KG1 (cell line): Measurements from ENCODE around the gene OSBPL3.
"Not testable (repeated sequence)": the region's sequence is repeated elsewhere in the genome, so short reads cannot be mapped to it uniquely, and the experiment has no call there.

Experiments used
- DNase-seq: peaks from one replicate; lab custom pipeline; 2025; lab: John Stamatoyannopoulos, UW

OSBPL3 gene

DNA sequence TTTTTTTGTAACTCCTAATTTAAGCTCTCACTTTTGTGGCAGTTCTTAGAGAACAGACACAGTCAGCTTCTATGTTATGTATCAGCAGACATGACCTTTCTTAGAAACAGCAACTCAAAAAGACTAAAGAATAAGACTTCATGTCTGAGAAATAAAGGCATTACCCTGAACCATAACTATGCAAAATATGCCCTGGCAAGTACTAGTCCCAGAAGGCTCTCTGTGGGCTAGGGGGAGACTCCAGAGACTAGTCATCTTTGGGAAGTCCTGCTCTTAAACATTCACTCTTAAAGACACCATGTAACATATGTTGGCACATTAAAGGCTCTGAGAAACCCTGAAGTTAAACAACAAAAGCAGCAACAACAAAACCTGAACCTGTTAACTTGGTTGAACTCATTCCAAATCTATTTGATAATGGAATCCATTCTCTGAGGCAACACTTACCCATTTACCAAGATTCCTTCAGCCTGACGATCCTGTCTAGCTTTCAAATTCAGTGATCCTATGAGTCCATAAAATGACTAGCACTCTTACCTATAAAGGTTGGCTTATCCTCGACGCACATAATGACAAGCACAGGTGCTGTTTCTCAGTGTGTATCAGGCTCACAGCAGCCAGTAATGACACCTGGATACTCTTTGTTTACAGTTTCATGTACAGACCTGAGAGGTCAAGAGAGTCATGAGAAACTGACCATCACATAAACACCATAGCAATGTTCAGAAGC lies 62.3 kb downstream of the OSBPL3 start:
- no peak for DNase-seq

DNA sequence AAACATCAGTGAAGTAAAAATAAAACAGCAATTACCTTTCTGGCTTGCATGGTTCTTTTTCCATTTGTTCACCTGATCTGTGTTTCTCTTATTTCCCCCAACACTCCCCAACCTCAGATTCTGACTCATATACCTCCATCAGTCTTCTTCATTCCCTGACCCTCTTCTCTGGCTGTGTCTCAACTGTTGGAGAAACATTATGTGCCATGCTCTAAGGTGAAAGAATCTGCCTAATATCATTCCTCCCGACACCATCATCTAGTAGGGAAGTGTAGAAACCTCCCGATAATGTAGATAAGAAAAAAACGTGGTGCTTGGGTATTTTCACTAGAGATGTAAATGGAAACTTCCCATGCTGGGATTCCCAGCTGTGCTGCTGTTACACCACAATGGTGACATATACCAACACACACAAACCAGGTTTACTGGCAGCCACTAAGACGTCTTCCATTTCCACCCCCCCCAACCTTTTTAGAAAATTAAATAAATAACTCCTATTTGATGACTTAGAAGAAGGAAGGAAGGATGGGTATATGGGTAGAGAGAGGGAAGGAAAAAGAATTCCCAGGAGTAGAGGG lies 63.4 kb downstream of the OSBPL3 start:
- no peak for DNase-seq

DNA sequence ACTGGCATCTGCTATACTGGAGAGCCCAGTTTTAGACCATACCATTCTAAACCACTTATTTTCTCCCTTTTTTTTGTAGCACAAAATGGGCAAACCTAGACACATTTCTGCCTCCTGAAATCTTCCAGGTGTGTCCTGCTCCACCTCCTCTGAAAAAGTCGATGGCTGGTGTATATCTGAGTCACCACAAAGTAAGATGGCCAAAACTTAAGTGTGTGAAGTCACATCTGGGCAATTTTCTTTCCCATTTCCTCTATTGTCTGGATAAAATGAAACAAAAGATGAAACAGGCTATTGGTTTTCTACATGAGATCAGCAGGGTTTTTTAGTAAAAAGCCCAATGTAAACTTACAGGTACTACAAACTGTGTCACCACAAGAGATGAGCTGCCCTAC lies 65.5 kb downstream of the OSBPL3 start:
- no peak for DNase-seq

DNA sequence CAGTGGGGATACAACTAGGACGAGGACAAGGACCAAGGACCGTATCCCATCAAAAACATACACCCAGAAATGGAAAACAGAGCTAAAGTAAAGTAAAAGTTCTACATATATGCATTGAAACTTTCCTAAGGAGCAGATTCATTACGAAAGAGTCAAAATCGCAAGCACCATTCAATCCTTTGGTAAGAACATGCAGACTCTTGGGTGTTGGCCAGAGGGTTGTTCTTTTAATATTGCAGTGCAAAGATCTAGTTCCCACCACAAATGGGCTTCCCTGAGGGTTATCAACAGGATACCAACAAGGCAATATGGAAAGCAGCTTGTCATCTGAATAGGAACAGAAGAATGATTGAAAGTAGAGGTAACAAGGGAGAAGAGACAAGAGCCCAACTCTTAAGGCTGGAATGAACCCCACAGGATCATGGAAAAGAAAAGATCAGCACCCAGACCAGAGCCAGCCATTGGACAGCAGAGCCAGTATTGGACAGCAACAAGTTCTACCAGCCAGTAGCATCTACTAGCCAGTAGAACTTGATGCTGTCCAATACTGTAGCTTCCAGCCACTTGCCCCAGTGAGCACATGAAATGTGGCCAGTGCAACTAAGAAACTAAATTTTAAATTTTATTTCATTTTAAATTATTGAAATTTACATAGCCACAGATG lies 66.0 kb downstream of the OSBPL3 start:
- DNase-seq = no peak

DNA sequence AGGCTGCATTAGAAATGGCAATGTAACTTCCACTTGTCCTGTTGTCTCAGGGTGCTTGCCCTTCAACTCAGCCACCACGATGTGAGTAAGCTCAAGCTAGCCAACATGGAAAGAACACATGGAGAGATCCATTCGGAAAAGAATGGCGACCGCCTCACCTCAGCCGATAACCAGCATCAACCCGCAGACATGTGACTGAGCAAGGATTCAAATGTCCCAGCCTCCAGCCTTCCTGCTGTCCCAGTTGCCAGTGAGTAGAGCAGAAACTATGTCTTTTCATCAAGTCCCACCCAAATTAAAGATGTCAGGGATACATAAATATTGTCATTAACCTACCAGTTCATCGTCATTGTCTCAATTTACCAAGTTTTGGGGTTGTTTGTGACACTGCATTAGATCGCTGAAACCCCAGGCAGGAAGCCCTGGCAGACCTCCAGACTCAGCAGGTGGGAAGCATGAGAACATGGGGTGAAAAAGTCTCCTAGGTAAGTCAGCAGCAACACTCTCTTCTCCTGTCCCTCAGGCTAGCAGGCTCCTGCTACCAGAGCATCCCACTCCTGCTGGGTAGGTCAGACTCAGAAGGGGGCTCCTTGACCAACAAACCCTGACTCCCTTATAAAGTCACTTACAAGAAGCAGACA lies 67.0 kb downstream of the OSBPL3 start:
- no peak for DNase-seq

DNA sequence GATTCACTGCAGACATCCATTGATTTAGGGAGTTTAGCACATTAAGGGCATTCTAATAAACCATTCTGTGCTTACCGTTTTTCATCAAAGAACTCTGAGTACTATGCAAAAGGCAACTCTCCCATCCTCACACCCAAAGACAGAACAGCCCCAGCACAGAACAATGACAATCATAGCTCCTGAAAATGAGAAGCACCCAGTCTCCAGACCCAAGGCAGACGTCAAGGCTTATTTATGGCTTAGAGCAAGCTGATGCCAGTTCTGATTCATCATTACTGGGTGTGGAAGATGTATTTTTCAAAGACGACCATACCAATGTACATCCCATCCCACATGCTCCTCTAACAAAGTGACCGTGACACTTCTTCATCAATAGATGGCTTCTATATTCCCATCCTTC lies 67.6 kb downstream of the OSBPL3 start:
- DNase-seq = no peak

DNA sequence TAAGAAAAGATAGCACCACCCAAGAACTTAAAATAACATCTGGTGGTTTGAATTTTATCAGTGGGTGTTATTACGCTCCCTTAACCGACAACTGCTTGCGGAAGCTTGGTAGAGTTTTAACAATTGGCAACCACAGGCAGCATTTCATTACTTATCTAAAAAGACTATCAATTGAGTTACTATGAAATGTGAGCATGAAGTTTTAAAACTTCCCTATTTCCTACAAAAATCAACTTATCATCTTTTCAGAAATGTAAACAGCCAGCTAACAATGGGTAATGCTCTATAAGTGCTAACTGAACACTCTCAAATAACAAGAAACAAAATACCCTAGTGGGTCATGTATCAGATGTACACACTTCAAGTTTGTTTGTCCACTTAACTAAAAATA lies 68.8 kb downstream of the OSBPL3 start:
- no peak for DNase-seq

DNA sequence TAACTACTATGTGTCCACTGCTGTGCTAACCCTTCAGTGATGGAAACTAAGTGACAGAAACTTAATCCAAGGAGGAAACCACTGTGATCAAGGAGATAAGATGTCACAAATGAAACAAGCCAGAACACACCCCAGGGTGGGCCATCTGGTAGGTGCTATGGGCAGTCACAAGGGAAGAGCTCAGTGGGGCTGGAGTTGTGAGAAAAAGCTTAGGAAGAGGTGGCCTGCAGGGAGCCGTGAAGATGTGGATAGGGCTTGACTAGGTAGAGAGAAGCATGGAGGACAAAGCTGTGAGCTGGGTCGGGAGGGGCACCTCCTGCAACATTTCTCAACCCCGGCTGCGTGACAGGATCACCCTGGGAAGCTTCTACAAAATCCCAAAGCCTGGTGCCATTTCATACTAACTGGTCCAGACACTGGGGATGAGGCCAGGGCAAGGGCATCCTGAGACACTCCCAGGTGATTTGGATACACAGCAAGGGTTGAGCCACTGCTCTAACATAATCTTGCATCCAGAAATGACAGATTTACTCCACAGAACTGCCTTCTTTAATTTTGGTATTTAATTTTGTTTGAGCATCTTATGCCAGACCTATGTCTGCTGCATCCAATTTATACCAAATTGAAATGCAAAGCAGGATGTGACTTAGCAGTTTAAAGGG lies 69.3 kb downstream of the OSBPL3 start:
- DNase-seq = no peak

DNA sequence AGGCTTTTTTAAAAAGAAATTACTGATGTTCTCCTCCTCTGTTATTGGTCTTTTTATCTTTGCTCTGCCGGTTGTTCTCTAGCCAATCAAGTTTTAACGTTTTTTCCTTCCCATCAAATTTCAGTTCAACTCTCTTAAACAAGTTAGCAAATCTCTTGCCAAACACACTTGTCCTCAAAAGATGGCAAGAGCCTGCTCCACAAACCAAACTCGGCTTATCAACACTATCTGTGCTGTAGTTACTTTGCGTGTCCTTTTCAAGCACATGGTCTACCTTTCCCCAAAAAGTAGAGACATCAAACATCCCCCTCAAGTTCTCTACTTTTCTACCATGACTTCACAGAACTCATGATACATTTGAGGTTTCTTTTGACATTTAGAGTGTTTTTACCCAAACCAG lies 71.3 kb downstream of the OSBPL3 start:
- no peak for DNase-seq

DNA sequence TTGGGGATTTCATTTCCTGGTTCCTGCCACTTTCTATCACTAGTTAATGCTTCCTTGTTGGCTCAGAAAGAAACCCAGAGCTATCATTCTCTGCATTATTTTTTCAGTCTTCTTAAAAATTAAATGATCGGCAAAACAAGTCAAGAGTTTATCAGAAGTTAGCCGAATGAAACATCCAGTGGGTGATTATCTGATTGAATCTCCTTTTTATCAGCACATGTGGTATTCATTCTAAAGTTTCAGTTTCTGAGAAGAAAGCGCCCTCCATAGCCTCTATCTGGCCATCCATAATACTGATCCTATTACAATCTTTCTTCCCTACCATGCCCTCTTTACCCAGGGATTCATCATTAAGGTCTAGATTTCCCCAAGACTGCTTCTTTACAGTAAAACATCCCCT lies 71.8 kb downstream of the OSBPL3 start:
- no peak for DNase-seq

DNA sequence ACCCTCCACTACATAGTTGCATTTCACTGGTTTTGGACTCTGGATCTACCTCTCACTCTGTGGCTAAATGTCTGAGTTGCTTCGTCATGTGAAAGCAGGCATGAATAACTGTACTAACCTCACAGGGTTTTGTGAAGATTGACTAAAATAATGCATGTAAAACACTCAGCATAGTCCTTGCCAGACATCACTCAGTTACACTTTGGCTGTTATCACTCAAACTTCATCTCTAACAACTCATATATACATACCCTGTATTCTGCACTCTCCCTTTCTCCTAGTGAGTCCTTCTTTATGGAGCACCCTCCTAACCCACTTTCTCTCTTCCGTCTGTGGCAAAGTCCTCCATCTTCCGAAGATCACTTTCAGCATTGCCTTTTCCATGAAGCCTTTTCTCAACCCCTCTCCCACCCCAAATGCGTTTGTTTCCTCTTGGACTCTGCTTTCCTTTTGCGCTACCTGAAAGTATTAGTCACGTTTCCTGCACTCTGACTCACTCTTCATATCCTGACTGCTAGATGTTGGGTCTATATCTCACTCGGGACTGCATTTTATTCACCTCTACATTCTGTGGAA lies 72.6 kb downstream of the OSBPL3 start:
- no peak for DNase-seq

DNA sequence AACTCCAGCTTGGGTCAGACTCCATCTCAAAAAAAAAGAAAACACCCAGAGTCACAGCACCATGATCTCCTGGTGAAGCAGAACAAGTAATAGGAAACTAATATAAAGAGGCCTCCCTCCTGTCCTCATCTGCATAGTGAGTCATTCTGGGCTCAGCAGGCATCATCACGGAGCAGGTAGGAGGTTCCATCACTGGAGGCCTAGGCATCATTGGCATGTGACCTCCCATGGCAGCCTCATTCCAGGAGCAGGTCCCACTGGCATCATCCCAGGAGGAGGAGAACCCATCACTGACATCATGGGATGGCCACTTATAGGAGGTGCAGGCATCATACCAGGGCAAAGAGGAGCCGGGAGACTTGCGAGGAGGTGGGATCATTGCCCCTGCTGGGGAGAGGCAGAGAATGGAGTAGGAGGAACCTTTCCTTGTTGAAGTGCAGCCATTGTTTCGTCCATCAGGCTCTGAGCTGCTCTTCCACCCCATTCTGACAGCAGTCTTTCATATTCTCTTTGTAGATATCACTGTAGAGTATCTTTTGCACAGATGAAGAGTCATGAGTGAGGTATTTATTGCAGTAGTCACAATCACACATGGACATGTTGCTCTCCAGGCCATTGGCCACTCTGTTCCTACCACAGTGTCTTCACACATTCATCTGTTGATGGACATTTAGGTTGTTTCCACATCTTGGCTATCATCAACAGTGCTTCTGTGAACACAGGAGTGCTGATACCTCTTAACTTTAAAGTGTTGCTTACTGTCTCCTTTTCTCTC lies 73.8 kb downstream of the OSBPL3 start:
- no peak for DNase-seq

DNA sequence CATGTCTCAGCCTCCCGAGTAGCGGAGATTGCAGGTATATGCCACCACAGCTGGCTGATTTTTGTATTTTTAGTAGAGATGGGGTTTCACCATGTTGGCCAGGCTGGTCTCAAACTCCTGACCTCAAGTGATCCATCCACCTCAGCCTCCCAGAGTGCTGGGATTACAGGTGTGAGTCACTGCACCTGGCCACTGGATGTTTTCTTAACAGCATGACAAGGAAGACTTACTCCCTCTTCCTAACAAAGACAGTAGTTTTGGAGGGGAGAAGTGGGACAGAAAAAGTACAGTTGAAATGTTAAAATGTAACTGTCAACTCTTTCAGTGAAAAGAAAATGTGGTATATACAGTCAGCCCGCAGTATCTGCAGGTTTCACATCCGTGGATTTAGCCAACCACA lies 76.0 kb downstream of the OSBPL3 start:
- DNase-seq = not testable (repeated sequence)

DNA sequence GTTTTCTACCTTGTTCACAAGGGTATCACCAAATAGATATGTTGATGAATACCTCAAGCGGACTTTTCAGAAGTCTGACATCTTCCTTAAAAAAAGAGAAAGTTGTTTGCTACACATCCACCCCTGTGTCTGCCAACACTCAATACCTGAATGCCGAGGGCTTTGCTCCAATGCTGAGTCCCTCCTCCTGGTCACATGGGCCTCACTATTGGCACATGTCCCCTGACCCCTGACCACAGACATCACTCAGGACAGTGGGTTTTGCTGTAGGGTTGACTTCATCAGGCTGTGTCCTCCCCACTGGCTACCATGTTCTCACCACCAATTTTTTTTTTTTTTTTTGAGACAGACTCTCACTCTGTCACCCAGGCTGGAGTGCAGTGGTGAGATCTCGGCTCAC lies 76.4 kb downstream of the OSBPL3 start:
- no peak for DNase-seq

DNA sequence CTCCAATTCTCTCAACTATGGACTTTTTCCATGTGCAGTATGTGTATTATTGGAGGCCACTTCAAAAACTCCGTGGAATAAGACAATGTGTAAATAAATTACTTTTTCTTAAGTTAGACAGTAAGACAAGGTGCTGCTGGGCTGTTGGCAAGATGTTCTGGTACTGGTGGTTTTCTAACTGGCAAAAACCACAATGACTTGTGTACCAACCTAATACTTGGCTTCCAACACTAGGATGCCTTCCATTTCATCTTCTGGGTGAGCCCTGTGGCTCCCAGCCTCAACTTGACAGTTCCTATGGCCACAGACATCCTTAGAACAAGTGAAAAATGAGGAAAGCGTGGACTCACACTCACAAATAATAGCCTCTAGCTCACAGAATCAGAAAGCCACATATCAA lies 77.0 kb downstream of the OSBPL3 start:
- no peak for DNase-seq

DNA sequence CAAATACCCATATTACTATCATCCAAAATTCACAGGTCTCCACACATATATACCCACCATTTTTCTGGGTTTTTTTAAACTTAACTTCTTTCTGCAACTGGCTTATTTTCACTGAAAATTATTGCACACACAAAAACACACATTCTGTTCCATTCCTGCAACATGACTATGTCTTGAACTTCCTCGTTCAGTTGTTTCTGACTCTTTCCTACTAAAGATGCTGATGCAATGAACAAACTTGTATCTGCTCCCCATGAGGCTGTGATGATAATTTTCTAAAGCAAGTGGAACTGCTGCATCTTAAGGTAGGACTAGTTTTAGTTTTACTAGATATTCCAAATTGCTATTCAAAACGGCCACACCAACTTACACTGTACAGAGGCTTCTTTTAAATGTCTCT lies 77.7 kb downstream of the OSBPL3 start:
- no peak for DNase-seq

DNA sequence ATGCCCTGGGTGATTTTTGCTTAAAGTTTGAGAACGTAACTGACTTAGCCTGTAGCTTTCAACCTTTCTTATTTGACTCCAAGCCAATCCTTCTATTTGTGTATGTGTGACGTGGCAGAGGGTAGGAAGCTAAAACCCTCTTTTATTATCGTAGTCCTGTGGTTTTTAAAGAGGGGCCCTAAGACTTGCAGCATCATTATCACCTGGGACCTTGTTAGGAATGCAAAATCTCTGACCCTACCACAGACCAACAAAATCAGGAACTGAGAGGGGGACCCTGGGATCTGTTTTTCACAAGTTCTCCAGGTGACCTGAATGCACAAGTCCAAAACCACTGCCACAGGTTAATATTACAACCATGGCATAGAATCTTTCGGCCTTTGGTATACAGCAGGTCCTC lies 80.1 kb downstream of the OSBPL3 start:
- DNase-seq = no peak

DNA sequence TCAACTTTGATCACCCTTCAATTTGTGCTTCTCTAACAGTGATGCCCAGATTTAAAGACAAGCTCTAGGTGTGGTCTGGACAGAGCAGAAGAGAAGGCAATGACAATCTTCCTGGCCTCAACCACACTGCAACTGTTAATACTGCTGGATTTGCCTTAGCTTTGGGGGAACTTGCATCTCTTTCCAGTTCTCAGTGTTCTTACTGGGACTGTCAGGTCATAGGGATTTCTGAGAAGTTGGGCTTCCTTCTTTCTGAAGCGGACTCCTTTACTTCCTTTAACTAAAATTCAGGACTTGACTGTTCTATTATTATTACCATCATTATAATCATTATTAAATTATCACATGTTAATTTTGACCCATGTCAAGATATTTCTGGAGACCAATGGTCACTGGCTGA lies 80.8 kb downstream of the OSBPL3 start:
- DNase-seq = no peak

DNA sequence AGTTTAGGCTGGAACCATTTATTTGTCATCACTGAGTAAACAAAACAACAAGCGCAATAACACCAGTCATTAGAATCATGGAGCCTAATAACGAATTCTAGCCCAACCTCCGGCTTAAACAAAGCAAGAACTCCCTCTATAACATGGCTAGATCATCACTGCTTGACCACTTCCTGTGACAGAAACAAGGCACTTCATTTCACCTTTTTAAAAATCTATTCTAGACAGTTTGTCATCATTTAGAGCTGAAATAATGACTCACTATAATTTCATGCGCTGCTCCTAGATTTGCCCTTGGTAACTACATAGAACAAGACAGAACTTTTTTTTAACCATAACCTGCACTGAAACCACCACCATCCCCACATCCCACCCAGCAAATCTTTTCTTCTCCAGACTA lies 81.3 kb downstream of the OSBPL3 start:
- no peak for DNase-seq

DNA sequence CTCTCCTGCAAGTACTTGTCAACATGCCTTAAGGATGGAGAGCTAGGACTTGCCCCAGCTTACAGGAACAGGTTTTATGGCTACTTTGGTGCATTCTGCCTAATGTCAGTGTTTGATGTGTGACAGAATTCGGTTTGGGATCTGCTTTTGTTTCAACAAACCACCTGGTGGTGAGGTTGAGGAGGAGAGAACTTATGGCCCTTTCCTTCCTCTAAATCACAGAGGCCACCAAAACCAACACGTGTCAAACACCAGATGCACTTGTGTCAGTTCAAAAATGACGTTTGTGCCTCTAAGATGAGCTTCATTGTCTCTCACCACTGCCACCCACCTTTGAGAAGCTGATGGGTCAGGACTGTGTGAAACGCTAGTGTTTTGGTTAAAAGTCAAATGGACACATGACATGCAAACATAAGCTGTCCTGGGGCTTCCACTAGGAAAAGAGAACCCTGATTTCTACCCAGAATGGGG lies 83.9 kb downstream of the OSBPL3 start:
- no peak for DNase-seq
